Mononuclear cell (primary cell): ENCODE measurements around the gene THSD7B. TPM values are rescaled to one million over a fixed set of nuclear protein-coding genes. Genes with fewer than 3 reads are reported as not detected.
"Not testable (repeated sequence)": the region's sequence is repeated elsewhere in the genome, so short reads cannot be mapped to it uniquely, and the experiment has no call there.

Experiments
- H3K27me3 ChIP-seq: 2 replicates; pipeline ENCODE4 v1.6.0; 2011; ENCODE audit warnings: low read length, control low read depth; ENCODE audit not compliant: insufficient read depth
- H3K4me1 ChIP-seq: 2 replicates; pipeline ENCODE4 v1.5.1; 2011; ENCODE audit warnings: mild to moderate bottlenecking, low read length, control low read depth; ENCODE audit not compliant: insufficient read depth
- H3K4me3 ChIP-seq: 2 replicates; pipeline ENCODE4 v1.5.1; 2011; ENCODE audit warnings: mild to moderate bottlenecking, low read length, moderate library complexity
- H3K9me3 ChIP-seq: 2 replicates; pipeline ENCODE4 v1.5.1; 2011; ENCODE audit warnings: low read depth, mild to moderate bottlenecking, control low read depth, low read length
- total RNA-seq: library from RNA; depleted of rRNA; stranded (reverse); fragments of >200 nt; gene quantifications from one replicate; pipeline ENCODE4 v1.2.3, GENCODE V29; 2012

THSD7B gene
- total RNA-seq, 1 donor, result not detected

DNA sequence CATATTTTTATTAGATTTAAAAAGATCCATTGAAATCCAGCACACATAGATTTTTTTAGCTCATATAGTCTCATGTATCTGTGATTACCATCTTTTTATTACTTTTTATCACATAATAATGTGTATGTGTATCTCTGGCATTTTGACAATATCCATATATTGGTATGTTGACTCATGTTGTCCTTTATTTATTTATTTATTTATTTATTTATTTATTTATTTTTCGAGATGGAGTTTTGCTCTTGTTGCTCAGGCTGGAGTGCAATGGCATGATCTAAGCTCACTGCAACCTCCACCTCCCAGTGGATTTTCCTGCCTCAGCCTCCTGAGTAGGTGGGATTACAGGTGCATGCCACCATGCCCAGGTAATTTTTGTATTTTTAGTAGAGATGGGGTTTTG is 823.2 kb downstream of the THSD7B start:
- not testable (repeated sequence) for H3K9me3 ChIP-seq, H3K27me3 ChIP-seq, H3K4me3 ChIP-seq, H3K4me1 ChIP-seq

DNA sequence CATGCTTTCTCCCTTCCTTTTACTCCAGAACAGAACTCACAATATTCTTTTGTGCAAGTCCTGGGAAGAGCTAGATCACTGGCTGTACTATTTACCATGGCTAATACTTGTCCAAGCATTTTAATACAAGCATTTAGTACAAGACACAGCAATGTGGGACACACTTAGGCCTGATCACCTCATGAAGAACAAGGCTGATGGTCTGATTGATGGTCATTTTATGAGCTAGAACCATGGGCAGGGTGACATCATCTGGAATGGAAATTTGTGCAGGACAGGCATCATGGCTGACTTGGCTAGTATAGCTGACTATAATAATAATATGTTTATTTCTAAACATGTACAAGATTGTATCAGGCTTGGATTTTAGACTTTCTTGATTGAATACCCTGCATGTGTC is 824.8 kb downstream of the THSD7B start:
- H3K9me3 ChIP-seq, result peaks cover 4% of the 10 kb centered on the region
- no peaks in the 10 kb centered on the region for H3K4me1 ChIP-seq
- H3K27me3 ChIP-seq, result no peaks in the 10 kb centered on the region
- H3K4me3 ChIP-seq, result no peak overlapping the region

DNA sequence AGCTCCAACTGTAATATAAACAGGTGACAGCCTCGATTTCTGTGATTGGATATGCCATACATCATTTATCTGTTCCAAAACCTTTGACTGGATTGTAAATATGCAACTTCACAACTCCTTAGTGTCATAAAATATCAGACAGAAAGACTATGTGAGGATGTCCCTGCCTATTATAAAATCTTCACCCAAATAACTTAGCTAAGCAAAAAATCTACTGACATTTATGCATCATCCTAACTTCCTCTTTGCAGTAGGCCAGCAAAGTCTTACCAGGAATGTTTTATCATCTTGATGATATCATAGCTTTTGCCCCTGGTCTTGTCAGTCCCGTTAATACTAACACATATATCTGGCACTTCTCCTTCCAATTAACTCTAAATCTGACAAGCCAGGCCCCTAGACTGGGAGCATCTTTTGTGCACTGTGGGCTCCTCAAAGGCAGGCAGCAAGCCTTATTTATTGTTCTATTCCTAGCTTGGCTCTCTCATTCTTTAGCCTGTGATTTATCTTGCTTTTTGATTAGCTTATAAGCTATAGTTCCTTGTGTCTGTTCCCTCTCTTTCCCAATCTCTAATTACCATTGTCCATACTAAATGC is 842.5 kb downstream of the THSD7B start:
- Histone ChIP-seq H3K4me3 (no peak overlapping the region), H3K27me3 (no peaks in the 10 kb centered on the region), H3K4me1 (no peaks in the 10 kb centered on the region), H3K9me3 (no peaks in the 10 kb centered on the region)

DNA sequence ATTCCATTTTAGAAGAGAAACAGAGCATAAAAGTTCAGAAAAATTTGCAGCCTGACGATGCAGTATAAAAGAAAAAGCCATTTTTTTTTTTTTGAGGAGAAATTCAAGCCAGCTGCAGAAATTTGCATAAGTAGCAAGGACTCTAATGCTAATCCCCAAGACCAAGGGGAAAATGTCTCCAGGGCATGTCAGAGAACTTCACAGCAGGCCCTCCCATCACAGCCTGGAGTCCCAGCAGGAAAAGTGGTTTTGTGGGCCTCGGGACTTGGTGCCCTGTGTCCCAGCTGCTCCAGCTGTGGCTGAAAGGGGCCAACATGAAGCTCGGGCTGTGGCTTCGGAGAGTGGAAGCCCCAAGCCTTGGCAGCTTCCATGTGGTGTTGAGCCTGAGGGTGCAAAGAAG is 873.6 kb downstream of the THSD7B start:
- Histone ChIP-seq H3K4me1 (no peaks in the 10 kb centered on the region), H3K27me3 (no peaks in the 10 kb centered on the region), H3K4me3 (no peak overlapping the region), H3K9me3 (no peaks in the 10 kb centered on the region)

DNA sequence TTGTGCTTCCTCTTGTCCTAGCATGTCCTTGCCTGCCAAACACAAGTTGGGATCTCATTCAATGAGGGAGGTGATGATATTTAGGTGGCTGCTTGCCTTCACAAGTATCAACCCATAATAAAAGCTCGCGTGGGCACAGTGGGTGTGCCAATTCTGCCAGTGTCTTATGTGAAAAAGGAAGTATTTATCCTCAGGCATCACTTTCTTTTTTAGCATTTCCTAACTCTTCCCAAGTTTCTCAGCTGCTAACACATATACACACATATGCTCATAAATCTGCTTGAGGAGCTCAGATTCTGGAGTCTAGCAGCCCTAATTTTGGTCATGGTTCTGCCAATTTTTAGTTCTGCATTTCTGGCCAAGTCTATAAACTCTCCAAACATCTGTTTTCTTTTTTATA is 879.4 kb downstream of the THSD7B start:
- no peaks in the 10 kb centered on the region for H3K27me3 ChIP-seq
- no peak overlapping the region for H3K4me3 ChIP-seq
- no peaks in the 10 kb centered on the region for H3K9me3 ChIP-seq
- no peaks in the 10 kb centered on the region for H3K4me1 ChIP-seq

DNA sequence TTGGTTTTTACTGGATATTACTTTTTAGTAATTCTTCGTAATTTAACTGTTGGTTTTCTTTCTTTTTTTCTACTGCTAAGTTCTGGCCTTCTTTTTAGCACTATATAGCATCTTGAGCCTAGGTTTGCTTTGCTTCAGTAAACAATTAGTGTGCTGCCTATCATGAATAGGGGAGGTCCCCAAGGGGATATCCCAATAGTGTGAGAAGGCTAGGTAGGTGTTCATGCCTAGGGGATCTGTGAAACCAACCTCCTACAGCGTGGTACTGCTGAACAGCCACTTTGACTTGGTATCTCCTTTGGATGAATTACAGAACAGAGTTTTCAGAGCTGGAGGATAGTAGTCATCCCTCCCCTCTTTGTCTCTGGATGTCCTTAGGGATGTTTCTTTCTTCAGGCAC is 888.7 kb downstream of the THSD7B start:
- Histone ChIP-seq H3K9me3 (no peaks in the 10 kb centered on the region), H3K4me3 (no peak overlapping the region), H3K27me3 (no peaks in the 10 kb centered on the region), H3K4me1 (no peaks in the 10 kb centered on the region)

DNA sequence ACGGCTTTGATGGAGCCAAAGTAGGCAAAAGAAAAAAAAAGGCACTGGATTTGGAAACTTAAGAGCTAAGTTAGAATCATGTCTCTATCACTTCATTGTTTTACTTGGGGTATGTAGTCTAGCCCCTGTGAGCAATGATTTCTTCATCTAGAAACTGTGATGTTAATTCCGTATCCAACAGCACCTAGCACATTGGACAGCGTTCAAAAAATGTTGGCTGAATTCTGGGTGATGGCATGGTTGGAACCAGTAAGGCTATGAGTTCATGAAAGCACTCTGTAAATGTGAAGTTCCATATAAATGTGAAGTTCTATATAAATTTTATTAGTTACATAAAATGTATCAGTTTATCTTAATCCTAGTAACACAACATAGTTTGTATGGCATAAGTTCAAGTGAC is 890.5 kb downstream of the THSD7B start:
- H3K9me3 ChIP-seq, result peaks cover under 1% of the 10 kb centered on the region
- no peaks in the 10 kb centered on the region for H3K27me3 ChIP-seq
- H3K4me3 ChIP-seq, result no peak overlapping the region
- H3K4me1 ChIP-seq, result no peaks in the 10 kb centered on the region

DNA sequence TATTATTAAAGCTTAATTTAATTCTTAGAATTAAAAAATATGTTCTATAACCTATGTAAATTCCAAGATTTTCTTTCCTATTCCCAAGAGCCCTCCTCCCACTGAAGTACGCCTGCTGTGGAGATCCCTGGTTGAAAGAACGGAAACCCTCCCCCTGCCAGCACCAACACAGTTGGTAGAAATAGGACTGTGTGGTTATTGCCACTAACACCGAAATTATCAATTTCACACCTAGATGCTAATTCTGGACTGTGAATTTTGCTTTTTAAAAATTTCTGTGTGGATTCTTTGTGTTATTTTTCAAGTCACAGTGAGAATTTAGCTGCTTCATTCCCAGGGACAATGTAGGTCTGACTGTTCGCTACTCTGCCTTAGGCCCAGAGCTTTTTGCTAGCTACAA is 893.1 kb downstream of the THSD7B start:
- H3K9me3 ChIP-seq, result peaks cover 5% of the 10 kb centered on the region
- no peaks in the 10 kb centered on the region for H3K27me3 ChIP-seq
- H3K4me1 ChIP-seq, result no peaks in the 10 kb centered on the region
- no peak overlapping the region for H3K4me3 ChIP-seq

DNA sequence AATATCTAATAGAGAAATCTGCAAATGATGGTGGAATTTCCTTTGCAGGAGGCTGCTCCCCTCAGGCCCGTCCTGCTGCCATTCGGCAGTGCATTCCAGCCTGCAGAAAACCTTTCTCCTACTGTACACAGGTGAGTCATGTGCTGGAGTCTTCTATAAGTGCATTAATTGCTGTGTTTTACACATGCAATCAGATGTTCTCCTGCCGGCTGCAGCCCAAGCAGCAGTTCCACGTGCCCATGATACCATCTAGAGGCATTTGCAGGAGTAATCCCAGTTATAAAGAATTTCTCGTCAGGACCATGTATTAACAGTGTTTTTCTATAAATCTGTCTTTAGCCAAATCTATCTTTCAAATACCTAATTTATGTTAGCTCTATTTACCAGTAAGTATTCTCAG is 894.3 kb downstream of the THSD7B start:
- H3K9me3 ChIP-seq, result peaks cover 5% of the 10 kb centered on the region
- no peak overlapping the region for H3K4me3 ChIP-seq
- no peaks in the 10 kb centered on the region for H3K4me1 ChIP-seq
- H3K27me3 ChIP-seq, result no peaks in the 10 kb centered on the region

DNA sequence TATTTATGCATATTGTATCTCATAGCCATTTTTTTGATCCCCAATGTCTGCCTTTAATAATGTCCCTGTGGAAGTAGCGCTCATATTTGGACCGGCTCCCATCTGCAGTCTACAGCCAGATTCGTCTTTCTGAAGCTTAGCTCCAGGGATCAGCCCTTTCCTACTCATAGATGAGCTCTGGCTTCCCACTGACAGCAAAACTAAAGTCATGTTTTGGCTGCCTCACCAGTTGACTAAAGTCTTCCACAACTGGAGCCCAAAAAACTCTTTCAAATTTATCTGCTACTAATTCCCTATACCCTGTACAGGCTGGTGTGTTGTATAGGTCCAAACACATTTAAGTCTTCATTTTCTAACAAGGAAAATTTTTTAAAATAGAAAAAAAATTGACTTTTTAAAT is 904.8 kb downstream of the THSD7B start:
- Histone ChIP-seq H3K27me3 (no peaks in the 10 kb centered on the region), H3K4me3 (no peak overlapping the region), H3K9me3 (no peaks in the 10 kb centered on the region), H3K4me1 (no peaks in the 10 kb centered on the region)

DNA sequence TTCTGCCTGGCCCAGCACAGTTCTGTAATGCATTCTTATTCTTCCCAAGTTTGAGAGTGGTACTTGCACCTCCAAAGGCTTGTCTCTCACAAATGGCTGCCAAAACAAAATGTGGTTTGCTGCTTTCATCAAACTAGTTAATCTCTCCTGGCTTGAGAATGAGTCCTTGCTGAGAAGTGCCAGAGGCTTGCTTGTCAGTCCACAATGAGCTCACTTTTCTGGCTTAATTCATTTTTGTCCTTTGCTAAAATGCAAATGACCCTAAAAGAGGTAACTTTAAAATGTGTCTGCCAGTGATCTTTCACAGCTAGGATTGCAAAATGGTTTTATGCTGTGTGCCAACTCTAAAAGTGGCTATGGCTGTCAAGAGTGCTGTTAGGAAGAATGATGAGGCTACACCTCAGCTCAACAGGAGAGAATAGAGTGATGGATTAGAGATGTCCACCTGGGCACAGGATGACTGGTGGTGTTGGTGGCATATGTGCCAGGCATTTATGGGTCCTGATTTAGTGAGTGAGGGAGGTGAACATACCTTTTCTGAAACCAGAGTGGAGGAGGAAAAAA is 907.7 kb downstream of the THSD7B start:
- no peaks in the 10 kb centered on the region for H3K4me1 ChIP-seq
- no peaks in the 10 kb centered on the region for H3K27me3 ChIP-seq
- no peak overlapping the region for H3K4me3 ChIP-seq
- no peaks in the 10 kb centered on the region for H3K9me3 ChIP-seq

DNA sequence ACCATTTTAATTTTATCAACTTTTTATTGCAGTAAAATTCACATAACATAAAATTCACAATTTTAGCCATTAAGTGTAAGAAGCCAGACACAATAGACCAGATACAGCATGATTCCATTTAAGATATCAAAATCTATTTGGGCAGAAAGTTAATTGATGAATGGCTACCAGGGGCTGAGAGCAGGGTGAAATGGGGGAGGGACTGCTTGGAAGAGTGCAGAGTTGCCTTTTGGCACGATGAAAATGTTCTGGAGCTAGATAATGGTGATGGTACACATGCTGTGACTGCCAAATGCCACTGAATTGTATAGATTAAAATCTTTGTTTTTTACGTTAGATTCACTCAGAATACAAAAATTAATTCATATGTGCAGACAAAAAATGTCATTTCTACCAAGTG is 909.6 kb downstream of the THSD7B start:
- no peaks in the 10 kb centered on the region for H3K4me1 ChIP-seq
- H3K27me3 ChIP-seq, result no peaks in the 10 kb centered on the region
- H3K9me3 ChIP-seq, result no peaks in the 10 kb centered on the region
- H3K4me3 ChIP-seq, result no peak overlapping the region

DNA sequence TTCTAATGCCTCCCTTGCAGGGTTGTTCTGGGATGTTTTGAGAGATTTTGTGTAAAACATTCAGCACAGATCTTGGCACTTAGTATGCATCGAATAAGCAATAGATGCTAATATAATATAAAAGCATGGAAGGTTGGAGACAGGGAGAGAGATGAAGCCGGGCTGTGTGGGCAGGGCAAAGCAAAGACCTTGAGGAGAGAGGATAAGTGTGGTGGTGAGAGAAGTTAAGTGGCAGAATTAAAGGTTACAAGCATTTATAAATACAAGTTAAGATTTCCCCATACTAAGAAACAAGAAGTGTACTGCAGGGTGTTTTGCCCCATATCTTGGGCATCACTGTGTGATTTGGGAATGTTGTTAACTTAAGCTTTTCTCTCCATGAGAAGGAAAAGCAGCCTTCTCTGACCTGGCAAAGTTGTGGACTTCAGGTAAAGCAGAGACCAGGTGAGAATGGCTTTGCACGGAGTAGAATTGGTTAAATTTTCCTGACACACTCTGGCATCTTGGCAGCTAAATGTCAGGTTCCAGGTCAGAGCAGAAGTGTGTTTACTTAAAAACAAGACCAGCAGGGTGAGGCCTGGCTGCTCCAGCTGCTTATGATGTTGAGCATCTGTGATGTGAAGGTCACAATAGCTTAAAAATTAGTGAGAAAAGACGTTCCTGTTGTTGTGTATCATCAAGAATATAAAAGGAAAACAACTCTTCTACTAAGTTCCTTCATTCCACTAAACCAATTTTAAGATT is 910.4 kb downstream of the THSD7B start:
- Histone ChIP-seq H3K4me3 (no peak overlapping the region), H3K4me1 (no peaks in the 10 kb centered on the region), H3K9me3 (no peaks in the 10 kb centered on the region), H3K27me3 (no peaks in the 10 kb centered on the region)

DNA sequence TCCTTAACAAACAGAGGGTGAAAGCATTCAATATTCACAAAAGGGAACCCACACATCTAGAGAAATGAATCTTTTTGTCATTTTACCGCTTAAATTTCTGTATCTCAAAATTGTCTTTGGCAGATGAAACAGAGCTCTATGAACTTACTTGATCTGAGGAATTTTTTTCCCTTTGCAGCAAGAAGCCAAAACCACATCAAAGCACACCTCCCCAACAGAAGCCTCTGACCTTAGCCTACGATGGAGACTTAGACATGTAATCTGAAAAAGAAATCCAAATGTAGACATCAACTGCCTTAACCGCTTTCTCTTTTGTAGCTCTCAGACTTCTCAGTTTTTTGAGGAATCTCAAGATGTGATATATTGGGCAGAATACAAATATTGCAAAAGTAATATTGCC is 911.0 kb downstream of the THSD7B start:
- Histone ChIP-seq H3K27me3 (no peaks in the 10 kb centered on the region), H3K4me1 (no peaks in the 10 kb centered on the region), H3K9me3 (no peaks in the 10 kb centered on the region), H3K4me3 (no peak overlapping the region)

DNA sequence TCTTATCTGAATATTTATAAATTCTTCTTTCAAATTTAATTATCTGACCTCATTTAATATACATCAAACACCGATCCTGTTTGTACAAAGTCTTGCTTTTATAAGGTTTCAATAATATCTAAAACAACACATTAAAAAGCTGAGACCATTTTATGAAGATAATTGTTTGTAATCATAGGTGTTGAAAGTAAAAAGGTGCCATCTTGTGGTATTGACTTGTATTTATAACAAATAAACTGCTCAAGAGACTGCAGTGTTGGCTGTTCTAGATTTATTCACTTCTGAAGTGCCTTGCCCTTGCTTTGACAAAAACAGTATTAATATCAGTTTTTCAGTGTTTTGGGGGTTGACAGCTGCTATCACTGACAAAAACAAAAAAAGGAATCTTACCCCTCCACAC is 912.1 kb downstream of the THSD7B start:
- no peaks in the 10 kb centered on the region for H3K9me3 ChIP-seq
- H3K4me1 ChIP-seq, result no peaks in the 10 kb centered on the region
- no peak overlapping the region for H3K4me3 ChIP-seq
- H3K27me3 ChIP-seq, result no peaks in the 10 kb centered on the region

DNA sequence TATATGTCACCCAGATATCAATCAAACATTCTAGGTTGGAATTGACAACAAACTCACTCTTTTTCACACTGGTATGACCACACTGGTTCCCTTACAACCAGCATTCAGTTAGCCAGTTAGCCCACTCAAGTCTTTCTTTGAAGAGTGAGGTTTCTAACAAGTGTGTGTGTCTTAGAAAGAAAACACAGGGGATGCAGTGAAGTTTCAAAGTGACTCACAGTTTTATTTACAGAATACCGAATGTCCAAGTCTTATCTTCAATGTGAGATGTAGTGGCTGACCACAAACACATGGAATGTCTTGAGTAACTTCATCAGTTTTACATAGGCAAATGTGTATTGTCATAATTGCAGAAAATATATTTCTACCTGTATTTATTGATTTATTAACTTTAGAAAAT is 924.2 kb downstream of the THSD7B start:
- no peaks in the 10 kb centered on the region for H3K9me3 ChIP-seq
- no peaks in the 10 kb centered on the region for H3K27me3 ChIP-seq
- no peak overlapping the region for H3K4me3 ChIP-seq
- no peaks in the 10 kb centered on the region for H3K4me1 ChIP-seq
